ENCODE results near the gene MYOT. TPM values are rescaled to one million over a fixed set of nuclear protein-coding genes. Genes with fewer than 3 reads are reported as not detected.

Gene MYOT
- total RNA-seq, 1 experiment from 2014 or later, result not detected

DNA sequence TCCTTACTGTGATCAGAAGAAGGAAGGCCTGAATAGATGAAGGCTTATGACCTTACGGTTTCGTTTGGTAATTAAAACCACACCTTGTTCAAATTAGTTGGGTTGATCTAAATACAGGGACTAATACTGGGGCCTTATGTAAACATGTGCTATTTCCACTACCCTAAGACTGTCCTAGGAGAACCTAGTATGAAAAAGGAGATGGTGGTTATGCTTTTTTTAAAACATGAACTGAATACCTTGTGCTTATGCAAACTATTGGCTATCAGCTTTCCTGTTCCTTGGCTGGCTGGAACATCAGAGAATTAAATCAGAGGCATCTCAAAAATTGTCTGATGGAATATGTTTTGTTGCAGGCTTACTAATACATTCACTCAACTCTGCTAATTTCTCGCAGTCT is 3.9 kb downstream of the MYOT start (continued):
- TF ChIP-seq FOXP4 (CRISPR knock-in tag; IDR thresholded peaks at IDR 0.05) (no peak), ESRRA (CRISPR knock-in tag; IDR thresholded peaks at IDR 0.05; ENCODE audit: borderline replicate concordance) (no peak), ATF3 (CRISPR knock-in tag; conservative IDR thresholded peaks at IDR 0.05) (no peak), PREB (CRISPR knock-in tag; IDR thresholded peaks at IDR 0.05; ENCODE audit: borderline replicate concordance) (no peak), SMAD3 (CRISPR knock-in tag; IDR thresholded peaks at IDR 0.05; ENCODE audit: borderline replicate concordance) (no peak), ZNF416 (CRISPR knock-in tag; IDR thresholded peaks at IDR 0.05) (no peak), ATF2 (CRISPR knock-in tag; IDR thresholded peaks at IDR 0.05; ENCODE audit: borderline replicate concordance, low read depth) (no peak)
- TF ChIP-seq, protein P1, sequence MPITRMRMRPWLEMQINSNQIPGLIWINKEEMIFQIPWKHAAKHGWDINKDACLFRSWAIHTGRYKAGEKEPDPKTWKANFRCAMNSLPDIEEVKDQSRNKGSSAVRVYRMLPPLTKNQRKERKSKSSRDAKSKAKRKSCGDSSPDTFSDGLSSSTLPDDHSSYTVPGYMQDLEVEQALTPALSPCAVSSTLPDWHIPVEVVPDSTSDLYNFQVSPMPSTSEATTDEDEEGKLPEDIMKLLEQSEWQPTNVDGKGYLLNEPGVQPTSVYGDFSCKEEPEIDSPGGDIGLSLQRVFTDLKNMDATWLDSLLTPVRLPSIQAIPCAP (CRISPR knock-in tag; IDR thresholded peaks at IDR 0.05), result no peak
- TF ChIP-seq, protein P2, sequence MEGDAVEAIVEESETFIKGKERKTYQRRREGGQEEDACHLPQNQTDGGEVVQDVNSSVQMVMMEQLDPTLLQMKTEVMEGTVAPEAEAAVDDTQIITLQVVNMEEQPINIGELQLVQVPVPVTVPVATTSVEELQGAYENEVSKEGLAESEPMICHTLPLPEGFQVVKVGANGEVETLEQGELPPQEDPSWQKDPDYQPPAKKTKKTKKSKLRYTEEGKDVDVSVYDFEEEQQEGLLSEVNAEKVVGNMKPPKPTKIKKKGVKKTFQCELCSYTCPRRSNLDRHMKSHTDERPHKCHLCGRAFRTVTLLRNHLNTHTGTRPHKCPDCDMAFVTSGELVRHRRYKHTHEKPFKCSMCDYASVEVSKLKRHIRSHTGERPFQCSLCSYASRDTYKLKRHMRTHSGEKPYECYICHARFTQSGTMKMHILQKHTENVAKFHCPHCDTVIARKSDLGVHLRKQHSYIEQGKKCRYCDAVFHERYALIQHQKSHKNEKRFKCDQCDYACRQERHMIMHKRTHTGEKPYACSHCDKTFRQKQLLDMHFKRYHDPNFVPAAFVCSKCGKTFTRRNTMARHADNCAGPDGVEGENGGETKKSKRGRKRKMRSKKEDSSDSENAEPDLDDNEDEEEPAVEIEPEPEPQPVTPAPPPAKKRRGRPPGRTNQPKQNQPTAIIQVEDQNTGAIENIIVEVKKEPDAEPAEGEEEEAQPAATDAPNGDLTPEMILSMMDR (IDR thresholded peaks at IDR 0.05), result no peak
- TF ChIP-seq, protein P3, sequence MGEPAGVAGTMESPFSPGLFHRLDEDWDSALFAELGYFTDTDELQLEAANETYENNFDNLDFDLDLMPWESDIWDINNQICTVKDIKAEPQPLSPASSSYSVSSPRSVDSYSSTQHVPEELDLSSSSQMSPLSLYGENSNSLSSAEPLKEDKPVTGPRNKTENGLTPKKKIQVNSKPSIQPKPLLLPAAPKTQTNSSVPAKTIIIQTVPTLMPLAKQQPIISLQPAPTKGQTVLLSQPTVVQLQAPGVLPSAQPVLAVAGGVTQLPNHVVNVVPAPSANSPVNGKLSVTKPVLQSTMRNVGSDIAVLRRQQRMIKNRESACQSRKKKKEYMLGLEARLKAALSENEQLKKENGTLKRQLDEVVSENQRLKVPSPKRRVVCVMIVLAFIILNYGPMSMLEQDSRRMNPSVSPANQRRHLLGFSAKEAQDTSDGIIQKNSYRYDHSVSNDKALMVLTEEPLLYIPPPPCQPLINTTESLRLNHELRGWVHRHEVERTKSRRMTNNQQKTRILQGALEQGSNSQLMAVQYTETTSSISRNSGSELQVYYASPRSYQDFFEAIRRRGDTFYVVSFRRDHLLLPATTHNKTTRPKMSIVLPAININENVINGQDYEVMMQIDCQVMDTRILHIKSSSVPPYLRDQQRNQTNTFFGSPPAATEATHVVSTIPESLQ (CRISPR knock-in tag; IDR thresholded peaks at IDR 0.05), result no peak

GRCh38 chr5:137872466-137872865 is 4.8 kb downstream of the MYOT start:
- no peak for ATAC-seq
- no peak for DNase-seq (ENCODE audit: low spot score)
- no peaks in the 10 kb centered on the region for H3K4me1 Mint-ChIP-seq
- H3K27me3 Mint-ChIP-seq (ENCODE audit: low read depth), result no peaks in the 10 kb centered on the region; the same call in 1 of the 2 replicates
- POLR2A ChIA-PET, result no interaction called here
- no peak overlapping the region for H3K27ac Mint-ChIP-seq
- no peaks in the 10 kb centered on the region for H3K9me3 Mint-ChIP-seq
- CTCF ChIA-PET, result interaction anchor here (1.6 kb wide), 1 partner anchor 93 kb away, joined by 5 read pairs; no protein-coding TSS in a partner anchor
- H3K4me3 Mint-ChIP-seq, result no peak overlapping the region
- no peaks in the 10 kb centered on the region for H3K36me3 Mint-ChIP-seq
- TF ChIP-seq TP53 (CRISPR knock-in tag; IDR thresholded peaks at IDR 0.05), result no peak
- TF ChIP-seq, protein P4, sequence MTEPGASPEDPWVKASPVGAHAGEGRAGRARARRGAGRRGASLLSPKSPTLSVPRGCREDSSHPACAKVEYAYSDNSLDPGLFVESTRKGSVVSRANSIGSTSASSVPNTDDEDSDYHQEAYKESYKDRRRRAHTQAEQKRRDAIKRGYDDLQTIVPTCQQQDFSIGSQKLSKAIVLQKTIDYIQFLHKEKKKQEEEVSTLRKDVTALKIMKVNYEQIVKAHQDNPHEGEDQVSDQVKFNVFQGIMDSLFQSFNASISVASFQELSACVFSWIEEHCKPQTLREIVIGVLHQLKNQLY (CRISPR knock-in tag; IDR thresholded peaks at IDR 0.05), result no peak
- TF ChIP-seq, protein P5, sequence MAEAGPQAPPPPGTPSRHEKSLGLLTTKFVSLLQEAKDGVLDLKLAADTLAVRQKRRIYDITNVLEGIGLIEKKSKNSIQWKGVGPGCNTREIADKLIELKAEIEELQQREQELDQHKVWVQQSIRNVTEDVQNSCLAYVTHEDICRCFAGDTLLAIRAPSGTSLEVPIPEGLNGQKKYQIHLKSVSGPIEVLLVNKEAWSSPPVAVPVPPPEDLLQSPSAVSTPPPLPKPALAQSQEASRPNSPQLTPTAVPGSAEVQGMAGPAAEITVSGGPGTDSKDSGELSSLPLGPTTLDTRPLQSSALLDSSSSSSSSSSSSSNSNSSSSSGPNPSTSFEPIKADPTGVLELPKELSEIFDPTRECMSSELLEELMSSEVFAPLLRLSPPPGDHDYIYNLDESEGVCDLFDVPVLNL (CRISPR knock-in tag; IDR thresholded peaks at IDR 0.05; ENCODE audit: borderline replicate concordance, low read depth), result no peak
- no peak for TF ChIP-seq CREM (CRISPR knock-in tag; IDR thresholded peaks at IDR 0.05)
- TF ChIP-seq RORB (CRISPR knock-in tag; IDR thresholded peaks at IDR 0.05), result no peak
- TF ChIP-seq ZNF232 (CRISPR knock-in tag; IDR thresholded peaks at IDR 0.05), result no peak
- TF ChIP-seq NFYB (CRISPR knock-in tag; conservative IDR thresholded peaks at IDR 0.05; ENCODE audit: low read depth), result no peak
- TF ChIP-seq OVOL2 (CRISPR knock-in tag; IDR thresholded peaks at IDR 0.05; ENCODE audit: borderline replicate concordance), result no peak
- no peak for TF ChIP-seq PREB (CRISPR knock-in tag; IDR thresholded peaks at IDR 0.05; ENCODE audit: borderline replicate concordance)
- no peak for TF ChIP-seq ESRRA (CRISPR knock-in tag; IDR thresholded peaks at IDR 0.05; ENCODE audit: borderline replicate concordance)
- TF ChIP-seq PRRX2 (CRISPR knock-in tag; IDR thresholded peaks at IDR 0.05), result no peak
- TF ChIP-seq, protein P6, sequence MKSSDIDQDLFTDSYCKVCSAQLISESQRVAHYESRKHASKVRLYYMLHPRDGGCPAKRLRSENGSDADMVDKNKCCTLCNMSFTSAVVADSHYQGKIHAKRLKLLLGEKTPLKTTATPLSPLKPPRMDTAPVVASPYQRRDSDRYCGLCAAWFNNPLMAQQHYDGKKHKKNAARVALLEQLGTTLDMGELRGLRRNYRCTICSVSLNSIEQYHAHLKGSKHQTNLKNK (CRISPR knock-in tag; IDR thresholded peaks at IDR 0.05), result no peak
- TF ChIP-seq ETV6 (CRISPR knock-in tag; IDR thresholded peaks at IDR 0.05), result no peak
